Sigmoid colon (tissue), 7 donors: ENCODE measurements around the gene SNTB2. TPM values are rescaled to one million over a fixed set of nuclear protein-coding genes. Genes with fewer than 3 reads are reported as not detected.

Experiments
- DNase-seq: peaks from one replicate; pipeline ENCODE4 v3.0.0-alpha.2; 2019
- H3K27ac ChIP-seq, 4 donors: fragments of 200-600 bp; sonication (generic); one replicate each; pipeline ENCODE4 v1.5.1; 2016 to 2019; ENCODE audit warnings: mild to moderate bottlenecking in 1 of 4
- H3K27me3 ChIP-seq, 3 donors: fragments of 200-600 bp; sonication (generic); one replicate each; pipeline ENCODE4 v1.5.1; 2019; ENCODE audit warnings: mild to moderate bottlenecking in 1 of 3
- H3K36me3 ChIP-seq, 4 donors: fragments of 200-600 bp; sonication (generic); one replicate each; pipeline ENCODE4 v1.5.1; 2016 to 2019
- H3K4me1 ChIP-seq, 4 donors: fragments of 200-600 bp; sonication (generic); one replicate each; pipeline ENCODE4 v1.5.1; 2017 to 2019
- H3K4me3 ChIP-seq, 4 donors: fragments of 200-600 bp; sonication (generic); one replicate each; pipeline ENCODE4 v1.5.1; 2017 to 2019; ENCODE audit warnings: mild to moderate bottlenecking in 2 of 4, moderate library complexity in 1 of 4
- H3K9me3 ChIP-seq, 4 donors: fragments of 200-600 bp in 3 of 4; sonication (generic) in 3 of 4; one replicate each; pipeline versions ENCODE4 v1.5.1 to v1.6.1; 2013 to 2019
- EP300 ChIP-seq, 4 donors: sonication (generic); formaldehyde crosslinking; IDR thresholded peaks; one replicate each; pipeline ENCODE4 v1.6.1; 2017; ENCODE audit warnings: antibody characterized with exemption in 4 of 4
- POLR2A ChIP-seq, 2 donors: fragments of 450-650 bp; IDR thresholded peaks; one replicate each; pipeline ENCODE4 v1.6.1; 2016; ENCODE audit warnings: antibody characterized with exemption in 2 of 2, mild to moderate bottlenecking in 2 of 2, moderate library complexity in 2 of 2
- POLR2AphosphoS5 ChIP-seq, 4 donors: sonication (generic); formaldehyde crosslinking; IDR thresholded peaks; one replicate each; pipeline ENCODE4 v1.6.1; 2017; ENCODE audit warnings: antibody characterized with exemption in 4 of 4
- WGBS, 2 donors: extraction: QIAGEN DNeasy Blood & Tissue Kit; methylation state at CpG; one replicate each; pipeline ENCODE4 v1.1.7; 2013; 5-methylcytosine and 5-hydroxymethylcytosine counted together
- intact Hi-C: fragments of 100-400 bp; cut with DNase I; formaldehyde crosslinking; loops from one replicate; pipeline ENCODE4 v1.15.1; 2023
- polyA plus RNA-seq, 3 donors: library from polyadenylated mRNA; stranded (reverse); fragments of 200-250 nt; gene quantifications; one replicate each; pipeline ENCODE4 v1.2.3, GENCODE V29; 2013
- total RNA-seq, 4 donors: library from RNA; depleted of rRNA; stranded (reverse); fragments of >200 nt; gene quantifications; one replicate each; pipeline ENCODE4 v1.1.0, GENCODE V29; 2016
- TF ChIP-seq, protein P1 (sequence below), 4 experiments: fragments of 450-650 bp in 3 of 4; fragments of 200-600 bp in 1 of 4; IDR thresholded peaks; one replicate each; pipeline ENCODE4 v1.5.1; 2016 to 2019; ENCODE audit warnings: antibody characterized with exemption in 4 of 4, mild to moderate bottlenecking in 3 of 4, moderate library complexity in 2 of 4
- donor health status: healthy with polysubstance abuse.
- donor health status: Bipolar disorder and iron deficiency.
- donor health status: healthy.

SNTB2 gene
- total and polyA plus RNA-seq, 7 donors = 4.2 to 38.2 (median 23.2) TPM

DNA sequence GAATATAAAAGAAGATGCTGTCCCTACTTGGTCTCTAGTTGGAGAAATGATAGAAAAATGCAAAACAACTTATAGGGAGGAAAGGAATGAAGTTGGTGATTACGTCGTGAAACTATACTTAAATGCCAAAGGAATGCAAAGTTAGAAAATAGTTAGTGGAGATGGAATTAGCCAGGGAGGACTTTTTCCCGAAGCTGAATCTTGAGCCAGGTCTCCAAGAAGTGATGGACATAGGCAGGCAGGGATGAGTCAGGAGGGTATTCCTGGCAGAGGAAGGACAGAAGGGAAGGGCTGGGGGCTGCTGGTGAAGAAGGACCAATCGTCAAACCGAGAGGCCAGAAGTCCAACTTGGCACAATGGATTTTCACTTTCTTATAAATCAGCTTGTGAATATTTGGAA is 1.8 kb downstream of the SNTB2 start:
- DNase-seq = peak; percentile 56
- Histone ChIP-seq H3K36me3 (no peaks in the 10 kb centered on the region), H3K27ac (peak overlapping the region; percentile 93 to 95 (median 94)), H3K4me1 (peaks cover 0 to 48% (median 33%) of the 10 kb centered on the region in 4 donors), H3K27me3 (no peaks in the 10 kb centered on the region), H3K4me3 (peak overlapping the region; percentile 54 to 82 (median 72)), H3K9me3 (no peaks in the 10 kb centered on the region)
- intact Hi-C loops = loop anchor here (5.0 kb wide), 1 partner anchor 36 kb away; no protein-coding TSS in a partner anchor
- 38 to 47% methylated on average over 5 of the region's 5 CpGs for WGBS, 2 donors
- TF ChIP-seq, protein P1, sequence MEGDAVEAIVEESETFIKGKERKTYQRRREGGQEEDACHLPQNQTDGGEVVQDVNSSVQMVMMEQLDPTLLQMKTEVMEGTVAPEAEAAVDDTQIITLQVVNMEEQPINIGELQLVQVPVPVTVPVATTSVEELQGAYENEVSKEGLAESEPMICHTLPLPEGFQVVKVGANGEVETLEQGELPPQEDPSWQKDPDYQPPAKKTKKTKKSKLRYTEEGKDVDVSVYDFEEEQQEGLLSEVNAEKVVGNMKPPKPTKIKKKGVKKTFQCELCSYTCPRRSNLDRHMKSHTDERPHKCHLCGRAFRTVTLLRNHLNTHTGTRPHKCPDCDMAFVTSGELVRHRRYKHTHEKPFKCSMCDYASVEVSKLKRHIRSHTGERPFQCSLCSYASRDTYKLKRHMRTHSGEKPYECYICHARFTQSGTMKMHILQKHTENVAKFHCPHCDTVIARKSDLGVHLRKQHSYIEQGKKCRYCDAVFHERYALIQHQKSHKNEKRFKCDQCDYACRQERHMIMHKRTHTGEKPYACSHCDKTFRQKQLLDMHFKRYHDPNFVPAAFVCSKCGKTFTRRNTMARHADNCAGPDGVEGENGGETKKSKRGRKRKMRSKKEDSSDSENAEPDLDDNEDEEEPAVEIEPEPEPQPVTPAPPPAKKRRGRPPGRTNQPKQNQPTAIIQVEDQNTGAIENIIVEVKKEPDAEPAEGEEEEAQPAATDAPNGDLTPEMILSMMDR (IDR thresholded peaks at IDR 0.05) = no peak
- no peak for TF ChIP-seq POLR2AphosphoS5 (IDR thresholded peaks at IDR 0.05)
- TF ChIP-seq EP300 (IDR thresholded peaks at IDR 0.05) = no peak
- no peak for TF ChIP-seq POLR2A (IDR thresholded peaks at IDR 0.05)

DNA sequence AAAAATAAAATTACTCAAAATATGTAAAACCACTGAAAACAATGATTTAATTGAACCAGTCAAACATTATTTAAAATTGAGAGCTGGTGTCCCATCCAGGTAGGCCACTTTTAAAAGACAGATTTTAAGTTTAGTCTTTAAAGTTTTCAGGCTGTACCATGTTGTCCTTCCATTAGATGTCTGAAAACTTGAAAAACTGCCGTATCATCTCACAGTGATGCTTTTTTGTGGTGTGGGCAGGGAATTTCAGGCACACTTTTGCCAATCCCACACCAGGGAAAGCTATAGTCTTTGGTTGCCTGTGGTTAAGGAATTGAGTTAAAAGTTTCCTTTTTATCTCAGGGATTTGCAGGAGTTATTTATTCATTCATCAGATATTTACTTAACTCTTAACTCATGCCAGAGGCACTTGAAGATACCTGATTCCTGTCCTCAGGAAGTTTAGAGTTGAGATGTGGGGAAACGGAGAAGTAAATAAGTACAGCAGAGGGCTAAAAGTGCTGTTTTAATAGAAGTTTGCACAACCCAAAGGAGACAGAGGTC is 3.2 kb downstream of the SNTB2 start:
- Histone ChIP-seq H3K27me3 (no peaks in the 10 kb centered on the region), H3K4me1 (peaks cover 0 to 59% (median 42%) of the 10 kb centered on the region in 4 donors), H3K27ac (no peak overlapping the region), H3K4me3 (no peak overlapping the region), H3K9me3 (no peaks in the 10 kb centered on the region), H3K36me3 (no peaks in the 10 kb centered on the region)
- intact Hi-C loops = no loop called here
- TF ChIP-seq EP300 (IDR thresholded peaks at IDR 0.05) (no peak), POLR2AphosphoS5 (IDR thresholded peaks at IDR 0.05) (no peak), POLR2A (IDR thresholded peaks at IDR 0.05) (no peak)
- TF ChIP-seq, protein P1 (IDR thresholded peaks at IDR 0.05) = no peak
- DNase-seq = no peak
- 85 to 87% methylated on average over 2 of the region's 2 CpGs for WGBS, 2 donors

DNA sequence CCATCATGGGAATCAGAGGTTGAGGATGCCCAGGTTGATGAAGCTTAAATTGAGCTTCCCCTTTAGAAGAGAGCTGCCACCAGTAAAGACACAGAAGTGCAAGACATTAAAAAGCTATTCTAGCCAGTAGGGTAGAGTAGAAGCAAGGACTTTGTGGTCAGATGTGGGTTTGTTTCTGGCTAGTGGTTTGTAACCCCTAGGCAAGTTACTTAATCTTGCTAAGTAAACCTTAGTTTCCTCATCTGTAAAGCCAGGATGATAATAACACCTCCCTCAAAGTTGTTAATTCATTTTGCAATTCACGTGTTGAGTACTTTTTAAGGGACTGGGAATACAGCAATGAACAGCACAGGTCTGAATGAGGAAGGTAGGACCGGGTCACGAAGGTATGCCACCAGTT is 3.6 kb downstream of the SNTB2 start:
- intact Hi-C loops = no loop called here
- H3K27me3 ChIP-seq = no peaks in the 10 kb centered on the region
- H3K9me3 ChIP-seq = no peaks in the 10 kb centered on the region
- no peak for DNase-seq
- WGBS, 2 donors = 74 to 86% methylated on average over 3 of the region's 3 CpGs
- H3K4me3 ChIP-seq = no peak overlapping the region
- TF ChIP-seq POLR2A (IDR thresholded peaks at IDR 0.05) (no peak), POLR2AphosphoS5 (IDR thresholded peaks at IDR 0.05) (no peak), EP300 (IDR thresholded peaks at IDR 0.05) (no peak)
- TF ChIP-seq, protein P1 (IDR thresholded peaks at IDR 0.05) = no peak
- no peak overlapping the region for H3K27ac ChIP-seq
- H3K36me3 ChIP-seq = no peaks in the 10 kb centered on the region
- peaks cover 0 to 60% (median 44%) of the 10 kb centered on the region in 4 donors for H3K4me1 ChIP-seq

DNA sequence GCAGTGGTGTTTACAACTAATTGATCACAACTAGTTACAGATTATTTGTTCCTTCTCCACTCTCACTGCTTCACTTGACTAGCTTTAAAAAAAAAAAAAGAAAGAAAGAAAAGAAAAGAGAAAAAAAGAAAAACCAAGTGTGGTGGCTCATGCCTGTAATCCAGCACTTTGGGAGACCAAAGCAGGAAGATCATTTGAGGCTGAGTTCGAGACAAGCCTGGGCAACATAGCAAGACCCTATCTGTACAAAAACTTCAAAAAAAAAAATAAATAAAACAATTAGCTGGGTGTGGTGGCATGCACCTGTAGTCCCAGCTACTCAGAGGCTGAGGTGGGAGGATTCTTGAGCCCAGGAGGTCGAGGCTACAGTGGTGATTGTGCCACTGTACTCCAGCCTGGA is 4.2 kb downstream of the SNTB2 start:
- H3K27ac ChIP-seq = peak overlapping the region in 2 of 4 donors; percentile 6 to 61
- H3K4me3 ChIP-seq = no peak overlapping the region
- peaks cover 0 to 58% (median 43%) of the 10 kb centered on the region in 4 donors for H3K4me1 ChIP-seq
- intact Hi-C loops = no loop called here
- no peaks in the 10 kb centered on the region for H3K27me3 ChIP-seq
- 91 to 93% methylated on average over 2 of the region's 2 CpGs for WGBS, 2 donors
- no peak for DNase-seq
- TF ChIP-seq EP300 (IDR thresholded peaks at IDR 0.05) (no peak), POLR2A (IDR thresholded peaks at IDR 0.05) (no peak), POLR2AphosphoS5 (IDR thresholded peaks at IDR 0.05) (no peak)
- TF ChIP-seq, protein P1 (IDR thresholded peaks at IDR 0.05) = no peak
- H3K36me3 ChIP-seq = no peaks in the 10 kb centered on the region
- no peaks in the 10 kb centered on the region for H3K9me3 ChIP-seq

DNA sequence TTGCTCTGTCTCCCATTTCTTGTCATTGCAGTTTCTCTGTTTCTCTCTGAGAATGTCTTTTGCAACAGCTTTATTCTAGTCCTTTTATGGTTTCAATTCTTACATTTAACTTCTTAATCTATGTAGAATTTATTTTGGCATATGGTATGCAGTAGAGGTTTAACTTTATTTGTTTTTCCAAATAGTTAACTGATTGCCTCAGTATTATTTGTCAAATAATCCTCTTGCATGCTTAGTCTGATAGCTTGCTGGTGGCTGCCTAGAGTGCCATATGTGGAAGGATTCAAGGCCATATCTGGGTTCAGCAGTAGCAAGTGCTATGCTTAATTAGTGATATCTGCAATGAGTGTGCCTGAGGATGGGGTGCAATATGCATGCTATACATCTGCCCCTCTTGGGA is 6.9 kb downstream of the SNTB2 start:
- Histone ChIP-seq H3K4me3 (no peak overlapping the region), H3K36me3 (no peaks in the 10 kb centered on the region), H3K9me3 (no peaks in the 10 kb centered on the region), H3K27ac (peak overlapping the region in 2 of 4 donors; percentile 6 to 11), H3K4me1 (peaks cover 0 to 52% (median 37%) of the 10 kb centered on the region in 4 donors), H3K27me3 (no peaks in the 10 kb centered on the region)
- intact Hi-C loops = no loop called here
- TF ChIP-seq, protein P1 (IDR thresholded peaks at IDR 0.05) = no peak
- no peak for TF ChIP-seq POLR2AphosphoS5 (IDR thresholded peaks at IDR 0.05)
- TF ChIP-seq POLR2A (IDR thresholded peaks at IDR 0.05) = no peak
- no peak for DNase-seq
